Skeletal muscle tissue (tissue), 4 donors: ENCODE data around the gene THRB. TPM values are rescaled to one million over a fixed set of nuclear protein-coding genes. Genes with fewer than 3 reads are reported as not detected.
A peak's percentile ranks its signal among the peaks of the same experiment; 100 is the strongest.

Experiments
- H3K27ac ChIP-seq: one replicate; pipeline ENCODE4 v1.7.0; 2013; ENCODE audit warnings: mild to moderate bottlenecking, low read depth, low read length, inconsistent platforms
- H3K27me3 ChIP-seq, 3 donors: one replicate each; pipeline ENCODE4 v1.7.0; 2013; ENCODE audit warnings: low read length in 3 of 3; ENCODE audit not compliant: control insufficient read depth in 3 of 3, insufficient read depth in 3 of 3
- H3K36me3 ChIP-seq, 3 donors: one replicate each; pipeline ENCODE4 v1.7.0; 2013; ENCODE audit warnings: low read length in 3 of 3; ENCODE audit not compliant: control insufficient read depth in 3 of 3, insufficient read depth in 3 of 3
- H3K4me1 ChIP-seq, 3 donors: one replicate each; pipeline ENCODE4 v1.7.0; 2013; ENCODE audit warnings: low read length in 3 of 3, mild to moderate bottlenecking in 3 of 3; ENCODE audit not compliant: control insufficient read depth in 3 of 3, insufficient read depth in 3 of 3
- H3K4me3 ChIP-seq, 3 donors: one replicate each; pipeline ENCODE4 v1.7.0; 2013; ENCODE audit warnings: low read length in 3 of 3
- H3K9ac ChIP-seq, 3 donors: one replicate each; pipeline ENCODE4 v1.7.0; 2013; ENCODE audit warnings: low read length in 3 of 3, mild to moderate bottlenecking in 3 of 3, moderate library complexity in 2 of 3, low read depth in 1 of 3
- H3K9me3 ChIP-seq, 3 donors: one replicate each; pipeline ENCODE4 v1.7.0; 2013; ENCODE audit warnings: low read length in 3 of 3; ENCODE audit not compliant: control insufficient read depth in 3 of 3
- total RNA-seq: library from RNA; depleted of rRNA; stranded (reverse); fragments of >200 nt; gene quantifications from one replicate; pipeline ENCODE4 v1.2.3, GENCODE V29; 2014
- donor health status: Osteomylitis.

Gene THRB
- total RNA-seq, 1 donor from 2014 or later, result 3.1 TPM

- H3K9ac ChIP-seq, result no peak overlapping the region
- no peak overlapping the region for H3K27ac ChIP-seq
- H3K9me3 ChIP-seq, result no peaks in the 10 kb centered on the region
- no peak overlapping the region for H3K4me3 ChIP-seq
- no peaks in the 10 kb centered on the region for H3K27me3 ChIP-seq
- no peaks in the 10 kb centered on the region for H3K36me3 ChIP-seq
- peaks cover 9 to 11% (median 11%) of the 10 kb centered on the region in 3 donors for H3K4me1 ChIP-seq
Observed at GRCh38 chr3:24525022-24525421, 30.4 kb upstream of the THRB start.

GRCh38 chr3:24523988-24524727 lies 29.5 kb upstream of the THRB start:
- no peak overlapping the region for H3K27ac ChIP-seq

GRCh38 chr3:24523215-24523614 lies 28.6 kb upstream of the THRB start:
- Histone ChIP-seq H3K4me3 (no peak overlapping the region), H3K27ac (no peak overlapping the region), H3K36me3 (no peaks in the 10 kb centered on the region), H3K27me3 (no peaks in the 10 kb centered on the region), H3K4me1 (peaks cover 14 to 22% (median 16%) of the 10 kb centered on the region in 3 donors), H3K9me3 (no peaks in the 10 kb centered on the region), H3K9ac (no peak overlapping the region)

More at GRCh38 chr3:24523988-24524727, 29.5 kb upstream of the THRB start:
- Histone ChIP-seq H3K27me3 (no peaks in the 10 kb centered on the region), H3K9ac (no peak overlapping the region), H3K9me3 (no peaks in the 10 kb centered on the region), H3K4me1 (peaks cover 12 to 16% (median 16%) of the 10 kb centered on the region in 3 donors), H3K36me3 (no peaks in the 10 kb centered on the region), H3K4me3 (no peak overlapping the region)

GRCh38 chr3:24522146-24522579 lies 27.5 kb upstream of the THRB start:
- Histone ChIP-seq H3K9ac (peak overlapping the region; percentile 80 to 89 (median 83)), H3K36me3 (no peaks in the 10 kb centered on the region), H3K4me1 (peaks cover 14 to 22% (median 16%) of the 10 kb centered on the region in 3 donors), H3K27me3 (no peaks in the 10 kb centered on the region), H3K27ac (peak overlapping the region; percentile 65), H3K9me3 (no peaks in the 10 kb centered on the region), H3K4me3 (peak overlapping the region; percentile 73 to 81 (median 79))

GRCh38 chr3:24521420-24522145 lies 26.9 kb upstream of the THRB start:
- Histone ChIP-seq H3K9ac (peak overlapping the region; percentile 80 to 89 (median 83)), H3K36me3 (no peaks in the 10 kb centered on the region), H3K27me3 (no peaks in the 10 kb centered on the region), H3K4me1 (peaks cover 14 to 22% (median 16%) of the 10 kb centered on the region in 3 donors), H3K4me3 (peak overlapping the region; percentile 73 to 81 (median 79)), H3K27ac (peak overlapping the region; percentile 65), H3K9me3 (no peaks in the 10 kb centered on the region)

- H3K9ac ChIP-seq, result peak overlapping the region; percentile 76 to 89 (median 80)
- H3K4me3 ChIP-seq, result peak overlapping the region; percentile 66 to 79 (median 73)
- peak overlapping the region; percentile 65 for H3K27ac ChIP-seq
- no peaks in the 10 kb centered on the region for H3K9me3 ChIP-seq
- H3K36me3 ChIP-seq, result no peaks in the 10 kb centered on the region
- peaks cover 14 to 22% (median 16%) of the 10 kb centered on the region in 3 donors for H3K4me1 ChIP-seq
- H3K27me3 ChIP-seq, result no peaks in the 10 kb centered on the region
Observed at GRCh38 chr3:24520976-24521419, 26.3 kb upstream of the THRB start.

- no peak overlapping the region for H3K27ac ChIP-seq
- peaks cover 14 to 22% (median 16%) of the 10 kb centered on the region in 3 donors for H3K4me1 ChIP-seq
- H3K9me3 ChIP-seq, result no peaks in the 10 kb centered on the region
Observed at GRCh38 chr3:24520101-24520495, 25.4 kb upstream of the THRB start.

GRCh38 chr3:24519368-24520100 lies 24.9 kb upstream of the THRB start:
- Histone ChIP-seq H3K27me3 (no peaks in the 10 kb centered on the region), H3K9ac (peak overlapping the region in 1 of 3 donors; percentile 3), H3K4me3 (peak overlapping the region in 1 of 3 donors; percentile 32), H3K36me3 (no peaks in the 10 kb centered on the region), H3K4me1 (peaks cover 14 to 22% (median 16%) of the 10 kb centered on the region in 3 donors), H3K27ac (no peak overlapping the region), H3K9me3 (no peaks in the 10 kb centered on the region)

More at GRCh38 chr3:24520101-24520495, 25.4 kb upstream of the THRB start:
- Histone ChIP-seq H3K27me3 (no peaks in the 10 kb centered on the region), H3K4me3 (no peak overlapping the region), H3K36me3 (no peaks in the 10 kb centered on the region), H3K9ac (no peak overlapping the region)

- no peak overlapping the region for H3K4me3 ChIP-seq
- H3K9me3 ChIP-seq, result no peaks in the 10 kb centered on the region
- H3K4me1 ChIP-seq, result peaks cover 14 to 22% (median 16%) of the 10 kb centered on the region in 3 donors
- no peaks in the 10 kb centered on the region for H3K27me3 ChIP-seq
- peak overlapping the region in 1 of 3 donors; percentile 3 for H3K9ac ChIP-seq
- H3K27ac ChIP-seq, result no peak overlapping the region
- no peaks in the 10 kb centered on the region for H3K36me3 ChIP-seq
Observed at GRCh38 chr3:24518990-24519367, 24.3 kb upstream of the THRB start.
